HepG2 (cell line): ENCODE data around the gene SPOP. TPM values are rescaled to one million over a fixed set of nuclear protein-coding genes. Genes with fewer than 3 reads are reported as not detected.

Experiments used
- ATAC-seq: fragments of 200-7000 bp; cut with Tn5 transposase; 3 replicates; pipeline ENCODE4 v1.9.1; 2020; ENCODE audit warnings: mild to moderate bottlenecking, moderate library complexity
- BruUV-seq: library from RNA; stranded (reverse); fragments of 400-500 nt; replicated peaks from 2 replicates; lab custom pipeline; 2021; lab: Mats Ljungman, UMichigan
- CTCF ChIA-PET: fragments of 300-600 bp; formaldehyde crosslinking; extraction: SDS; loops from one replicate; lab custom pipeline; 2021; ENCODE audit warnings: low total read pairs, inconsistent platforms, low intra/inter-chr PET ratio; lab: Yijun Ruan, JAX
- POLR2A ChIA-PET: fragments of 350-600 bp; sonication (Branson Sonifier 250); formaldehyde crosslinking; loops from one replicate; lab custom pipeline; 2020; ENCODE audit warnings: antibody characterized with exemption, inconsistent platforms; lab: Yijun Ruan, JAX
- DNase-seq: peaks from one replicate; pipeline ENCODE4 v3.0.0-alpha.2; 2015; ENCODE audit warnings: low spot score
- FAIRE-seq: peaks from 3 replicates; lab custom pipeline; 2011; peaks lifted over from hg19 to GRCh38; lab: Jason Lieb, UNC
- H2AFZ ChIP-seq: one replicate; pipeline ENCODE4 v1.6.1; 2011; ENCODE audit warnings: low read length, inconsistent platforms
- H3K27ac ChIP-seq: fragments of 300-600 bp; 3 replicates; pipeline ENCODE4 v1.8.0; 2011; ENCODE audit warnings: mixed run types, mild to moderate bottlenecking, mixed read lengths, low read length, inconsistent platforms; ENCODE audit not compliant: insufficient read depth; ENCODE audit errors: extremely low read length
- H3K27me3 ChIP-seq, 2 experiments: fragments of 200-600 bp in 1 of 2; 2 replicates in 1 of 2; 3 replicates in 1 of 2; pipeline versions ENCODE4 v1.6.0 to v1.8.0; 2011; ENCODE audit warnings: low read length in 2 of 2, mild to moderate bottlenecking in 2 of 2, moderate library complexity in 2 of 2, inconsistent platforms in 1 of 2; ENCODE audit not compliant: insufficient read depth in 2 of 2, control insufficient read depth in 1 of 2
- H3K36me3 ChIP-seq, 2 experiments: fragments of 200-600 bp in 1 of 2; replicated peaks in 1 of 2; 2 replicates in 1 of 2; 3 replicates in 1 of 2; pipeline versions ENCODE4 v1.5.1 to v1.8.0; 2011; ENCODE audit warnings: low read length in 2 of 2, inconsistent platforms in 1 of 2; ENCODE audit not compliant: insufficient read depth in 2 of 2, control insufficient read depth in 1 of 2
- H3K4me1 ChIP-seq: 2 replicates; pipeline ENCODE4 v1.5.1; 2012; ENCODE audit warnings: low read length, inconsistent platforms; ENCODE audit not compliant: insufficient read depth
- H3K4me2 ChIP-seq: 2 replicates; pipeline ENCODE4 v1.6.0; 2011; ENCODE audit warnings: low read depth, low read length, inconsistent platforms
- H3K4me3 ChIP-seq, 3 experiments: fragments of 200-600 bp in 1 of 3; sonication (generic), shearing (Covaris generic) in 1 of 3; replicated peaks in 1 of 3; 2 replicates each; pipeline ENCODE4 v1.5.1; 2011 to 2016; ENCODE audit warnings: low read length in 3 of 3, inconsistent platforms in 2 of 3, low read depth in 2 of 3, mild to moderate bottlenecking in 2 of 3, control low read depth in 1 of 3, mixed read lengths in 1 of 3; ENCODE audit not compliant: insufficient read depth in 1 of 3
- H3K79me2 ChIP-seq: one replicate; pipeline ENCODE4 v1.6.1; 2011; ENCODE audit warnings: low read length, inconsistent platforms; ENCODE audit not compliant: insufficient read depth
- H3K9ac ChIP-seq: 2 replicates; pipeline ENCODE4 v1.6.0; 2011; ENCODE audit warnings: mild to moderate bottlenecking, low read depth, low read length, inconsistent platforms; ENCODE audit not compliant: insufficient read depth
- H3K9me3 ChIP-seq: 2 replicates; pipeline ENCODE4 v1.5.1; 2012; ENCODE audit warnings: mild to moderate bottlenecking, low read length
- H4K20me1 ChIP-seq: 2 replicates; pipeline ENCODE4 v1.6.0; 2011; ENCODE audit warnings: inconsistent platforms, mild to moderate bottlenecking, low read length, moderate library complexity; ENCODE audit not compliant: insufficient read depth
- ARID3A ChIP-seq: IDR thresholded peaks from 2 replicates; pipeline ENCODE4 v1.6.1; 2012; ENCODE audit warnings: low read depth, low read length, improper control_type of control experiment
- TEAD2 ChIP-seq: sonication (generic); formaldehyde crosslinking; IDR thresholded peaks from 2 replicates; pipeline ENCODE4 v1.9.0; 2021; ENCODE audit warnings: missing genetic modification reagents
- ZNF34 ChIP-seq: sonication (generic); formaldehyde crosslinking; IDR thresholded peaks from 2 replicates; pipeline ENCODE4 v1.4.0; 2020; ENCODE audit warnings: mild to moderate bottlenecking, missing genetic modification reagents, borderline replicate concordance
- ZNF530 ChIP-seq: sonication (generic); formaldehyde crosslinking; IDR thresholded peaks from 2 replicates; pipeline ENCODE4 v1.5.0; 2020; ENCODE audit warnings: low read depth, mild to moderate bottlenecking, missing genetic modification reagents
- ZNF569 ChIP-seq: sonication (generic); formaldehyde crosslinking; IDR thresholded peaks from 2 replicates; pipeline ENCODE4 v1.5.0; 2020; ENCODE audit warnings: mild to moderate bottlenecking, missing genetic modification reagents, moderate library complexity, borderline replicate concordance
- ZNF790 ChIP-seq: sonication (generic); formaldehyde crosslinking; IDR thresholded peaks from 2 replicates; pipeline ENCODE4 v1.8.0; 2022; ENCODE audit warnings: missing genetic modification reagents, mild to moderate bottlenecking, borderline replicate concordance
- WGBS: methylation state at CpG from one replicate; pipeline ENCODE4 v1.1.6; 2017; ENCODE audit warnings: low lambda C conversion rate; 5-methylcytosine and 5-hydroxymethylcytosine counted together
- in situ Hi-C: cut with HindIII; loops from 2 replicates; pipeline ENCODE4 v1.10.0; 2017; ENCODE audit warnings: low pct_unique_long_range_greater_than_20kb; ENCODE audit not compliant: extremely low pct_ligation_motif_present
- intact Hi-C: fragments of 100-400 bp; cut with micrococcal nuclease; formaldehyde crosslinking; loops from one replicate; pipeline ENCODE4 v1.10.0; 2022; ENCODE audit not compliant: unreplicated experiment
- polyA plus RNA-seq, 8 experiments: library from polyadenylated mRNA; depleted of rRNA in 3 of 8; stranded (reverse) in 7 of 8; unstranded in 1 of 8; fragments of >200 nt; fragmentation: Illumina TruSeq in 4 of 8; extraction: Trizol in 4 of 8; gene quantifications; 2 replicates each; pipeline versions ENCODE4 v1.2.1 to v1.2.3, GENCODE V29; 2011 to 2016; ENCODE audit warnings: low read depth in 4 of 8, missing spikeins in 1 of 8, mixed read lengths in 1 of 8; ENCODE audit not compliant: insufficient read depth in 1 of 8
- total RNA-seq, 5 experiments: library from RNA; depleted of rRNA; stranded (reverse); fragments of >200 nt; fragmentation: Illumina TruSeq; extraction: Trizol; gene quantifications; 2 replicates each; pipeline ENCODE4 v1.2.3, GENCODE V29; 2016; ENCODE audit warnings: low read depth in 1 of 5
- TF ChIP-seq, protein P1 (sequence below): IDR thresholded peaks from 2 replicates; pipeline ENCODE4 v1.6.1; 2016

SPOP gene
- total and polyA plus RNA-seq, 2 of the 13 experiments (the other 11 are each of a cell fraction or from before 2014, with no cell fraction given), result 52.8 to 60.8 TPM

- Histone ChIP-seq H3K4me2 (no peak overlapping the region), H3K4me1 (no peaks in the 10 kb centered on the region), H3K9me3 (no peaks in the 10 kb centered on the region), H2AFZ (no peak overlapping the region), H3K36me3 (peaks cover 20 to 65% of the 10 kb centered on the region in 2 experiments), H3K79me2 (no peaks in the 10 kb centered on the region), H3K9ac (no peak overlapping the region), H3K27ac (no peak overlapping the region), H3K27me3 (no peaks in the 10 kb centered on the region), H4K20me1 (no peaks in the 10 kb centered on the region), H3K4me3 (no peak overlapping the region)
- ChIA-PET POLR2A (no interaction called here), CTCF (no interaction called here)
- FAIRE-seq (no peak), ATAC-seq (no peak), DNase-seq (no peak)
- WGBS, result 96% methylated on average over 10 of the region's 10 CpGs
- intact Hi-C loops (no loop called here), in situ Hi-C loops (no loop called here)
- BruUV-seq, result no TSS peak
- TF ChIP-seq ZNF790 (CRISPR knock-in tag) (no peak), TEAD2 (CRISPR knock-in tag) (no peak), ARID3A (no peak), ZNF530 (no peak), ZNF569 (CRISPR knock-in tag) (no peak), ZNF34 (CRISPR knock-in tag) (no peak)
- TF ChIP-seq, protein P1, sequence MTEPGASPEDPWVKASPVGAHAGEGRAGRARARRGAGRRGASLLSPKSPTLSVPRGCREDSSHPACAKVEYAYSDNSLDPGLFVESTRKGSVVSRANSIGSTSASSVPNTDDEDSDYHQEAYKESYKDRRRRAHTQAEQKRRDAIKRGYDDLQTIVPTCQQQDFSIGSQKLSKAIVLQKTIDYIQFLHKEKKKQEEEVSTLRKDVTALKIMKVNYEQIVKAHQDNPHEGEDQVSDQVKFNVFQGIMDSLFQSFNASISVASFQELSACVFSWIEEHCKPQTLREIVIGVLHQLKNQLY, result no peak
Measured at GRCh38 chr17:49717371-49717861, 39.5 kb upstream of the SPOP start.
